ENCODE measurements around the gene COX5A. TPM values are rescaled to one million over a fixed set of nuclear protein-coding genes. Genes with fewer than 3 reads are reported as not detected.
A peak's percentile ranks its signal among the peaks of the same experiment; 100 is the strongest.
"Not testable (repeated sequence)": the region's sequence is repeated elsewhere in the genome, so short reads cannot be mapped to it uniquely, and the experiment has no call there.

COX5A gene
- total and polyA plus RNA-seq, 5 donors from 2014 or later: 91.8 to 512 (median 426) TPM

- no peaks in the 10 kb centered on the region for H3K9me3 ChIP-seq (ENCODE audit: control insufficient read depth in 2 of 2, low read length in 2 of 2)
- DNase-seq: no peak
- ATAC-seq (ENCODE audit: low read depth in 2 of 2): no peak
- Mint-ChIP-seq H3K27me3 (peaks cover 32% of the 10 kb centered on the region), H3K4me1 (peaks cover 0 to 33% (median 9%) of the 10 kb centered on the region in 4 donors), H3K36me3 (no peaks in the 10 kb centered on the region), H3K9me3 (peaks cover 0 to 4% (median 0%) of the 10 kb centered on the region in 7 donors), H3K4me3 (peak overlapping the region in 3 of 4 donors; percentile 36 to 46 (median 44)), H3K27ac (no peak overlapping the region)
- H3K27me3 ChIP-seq (ENCODE audit: control insufficient read depth, insufficient read depth, low read length): peaks cover 7% of the 10 kb centered on the region
- H3K36me3 ChIP-seq (ENCODE audit: control insufficient read depth, insufficient read depth, low read length): no peaks in the 10 kb centered on the region
- H3K4me3 ChIP-seq (ENCODE audit: low read depth, low read length): no peak overlapping the region
- H3K27ac ChIP-seq (ENCODE audit: insufficient read depth, low read length, poor library complexity, severe bottlenecking): no peak overlapping the region
- H3K4me1 ChIP-seq (ENCODE audit: control insufficient read depth, insufficient read depth, low read length, poor library complexity, severe bottlenecking): peaks cover 35% of the 10 kb centered on the region
These were observed 17.1 kb upstream of the COX5A start for GRCh38 chr15:74955017-74955416.

GRCh38 chr15:74954515-74954914 lies 16.6 kb upstream of the COX5A start:
- ATAC-seq (ENCODE audit: low read depth in 2 of 2): no peak
- Mint-ChIP-seq H3K9me3 (peaks cover 0 to 4% (median 0%) of the 10 kb centered on the region in 7 donors), H3K4me3 (peak overlapping the region in 2 of 4 donors; percentile 15 to 33), H3K36me3 (no peaks in the 10 kb centered on the region), H3K4me1 (peaks cover 0 to 33% (median 8%) of the 10 kb centered on the region in 4 donors), H3K27ac (no peak overlapping the region), H3K27me3 (peaks cover 27% of the 10 kb centered on the region)
- Histone ChIP-seq H3K27me3 (ENCODE audit: control insufficient read depth, insufficient read depth, low read length) (peaks cover 2% of the 10 kb centered on the region), H3K4me1 (ENCODE audit: control insufficient read depth, insufficient read depth, low read length, poor library complexity, severe bottlenecking) (peaks cover 35% of the 10 kb centered on the region), H3K36me3 (ENCODE audit: control insufficient read depth, insufficient read depth, low read length) (no peaks in the 10 kb centered on the region), H3K4me3 (ENCODE audit: low read depth, low read length) (no peak overlapping the region), H3K27ac (ENCODE audit: insufficient read depth, low read length, poor library complexity, severe bottlenecking) (no peak overlapping the region), H3K9me3 (ENCODE audit: control insufficient read depth in 2 of 2, low read length in 2 of 2) (no peaks in the 10 kb centered on the region)
- DNase-seq: no peak

DNA sequence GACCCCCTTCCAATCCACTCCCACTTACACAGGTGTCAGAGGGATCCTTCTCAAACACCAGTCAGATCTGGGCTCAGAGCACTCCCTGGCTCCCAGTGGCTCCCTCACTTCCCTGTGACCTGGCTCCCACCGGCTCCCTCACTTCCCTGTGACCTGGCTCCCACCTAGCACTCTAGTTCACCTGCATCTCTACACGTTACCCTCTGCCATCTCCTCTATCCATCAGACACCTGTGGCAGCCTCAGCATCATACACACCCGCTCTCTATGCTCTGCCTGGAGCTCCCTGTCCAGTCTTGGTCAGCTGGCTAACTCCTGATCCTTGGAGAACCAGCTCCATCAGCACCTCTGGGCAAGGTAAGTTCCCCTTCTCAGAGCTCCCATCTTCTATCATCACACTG lies 13.1 kb upstream of the COX5A start:
- DNase-seq (no peak), ATAC-seq (ENCODE audit: low read depth in 2 of 2) (no peak)
- Histone ChIP-seq H3K36me3 (ENCODE audit: control insufficient read depth, insufficient read depth, low read length) (no peaks in the 10 kb centered on the region), H3K4me3 (ENCODE audit: low read depth, low read length) (no peak overlapping the region), H3K27me3 (ENCODE audit: control insufficient read depth, insufficient read depth, low read length) (no peaks in the 10 kb centered on the region), H3K4me1 (ENCODE audit: control insufficient read depth, insufficient read depth, low read length, poor library complexity, severe bottlenecking) (peaks cover 7% of the 10 kb centered on the region), H3K27ac (ENCODE audit: insufficient read depth, low read length, poor library complexity, severe bottlenecking) (no peak overlapping the region), H3K9me3 (ENCODE audit: control insufficient read depth in 2 of 2, low read length in 2 of 2) (no peaks in the 10 kb centered on the region)
- H3K9me3 Mint-ChIP-seq: no peaks in the 10 kb centered on the region
- H3K4me1 Mint-ChIP-seq: peaks cover 0 to 13% (median 2%) of the 10 kb centered on the region in 4 donors
- H3K27me3 Mint-ChIP-seq: no peaks in the 10 kb centered on the region
- no peak overlapping the region for H3K27ac Mint-ChIP-seq
- H3K4me3 Mint-ChIP-seq: no peak overlapping the region
- no peaks in the 10 kb centered on the region for H3K36me3 Mint-ChIP-seq

- Mint-ChIP-seq H3K27ac (no peak overlapping the region), H3K9me3 (no peaks in the 10 kb centered on the region), H3K36me3 (no peaks in the 10 kb centered on the region)
These were observed 12.4 kb upstream of the COX5A start for GRCh38 chr15:74950078-74950908.

DNA sequence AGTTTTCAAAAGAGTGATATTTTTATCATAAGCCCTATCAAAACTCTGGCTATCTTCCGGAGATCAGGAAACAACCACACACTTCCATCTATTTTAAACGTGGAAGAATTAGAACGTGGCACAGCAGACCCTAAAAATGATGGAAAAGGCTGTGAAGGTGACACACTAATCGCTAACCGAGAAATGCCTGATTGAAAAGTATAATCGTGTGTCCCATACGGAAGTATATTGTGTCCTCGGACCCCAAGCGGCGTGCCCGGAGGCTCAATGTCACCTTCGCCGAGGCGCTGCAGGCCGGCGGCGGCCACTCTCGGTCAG lies 642 bp downstream of the COX5A start:
- H3K4me3 Mint-ChIP-seq: peak overlapping the region; percentile 94 to 97 (median 94)
- peak overlapping the region; percentile 98 for H3K4me3 ChIP-seq (ENCODE audit: low read depth, low read length)
- H3K4me1 Mint-ChIP-seq: peaks cover 17 to 52% (median 31%) of the 10 kb centered on the region in 4 donors
- ATAC-seq (ENCODE audit: low read depth in 2 of 2) (no peak), DNase-seq (no peak)
- H3K27me3 ChIP-seq (ENCODE audit: control insufficient read depth, insufficient read depth, low read length): no peaks in the 10 kb centered on the region
- peaks cover 5% of the 10 kb centered on the region for H3K27me3 Mint-ChIP-seq
- peaks cover 42% of the 10 kb centered on the region for H3K4me1 ChIP-seq (ENCODE audit: control insufficient read depth, insufficient read depth, low read length, poor library complexity, severe bottlenecking)
- H3K27ac Mint-ChIP-seq: peak overlapping the region; percentile 52 to 89 (median 77)
- H3K27ac ChIP-seq (ENCODE audit: insufficient read depth, low read length, poor library complexity, severe bottlenecking): peak overlapping the region; percentile 74
- H3K9me3 ChIP-seq (ENCODE audit: control insufficient read depth in 2 of 2, low read length in 2 of 2): no peaks in the 10 kb centered on the region
- H3K9me3 Mint-ChIP-seq: no peaks in the 10 kb centered on the region
- H3K36me3 ChIP-seq (ENCODE audit: control insufficient read depth, insufficient read depth, low read length): no peaks in the 10 kb centered on the region
- H3K36me3 Mint-ChIP-seq: peaks cover 3% of the 10 kb centered on the region

More at GRCh38 chr15:74950078-74950908, 12.4 kb upstream of the COX5A start:
- DNase-seq (peak; percentile 63 to 82 (median 77)), ATAC-seq (ENCODE audit: low read depth in 2 of 2) (peak; percentile 76 to 81)
- Histone ChIP-seq H3K27me3 (ENCODE audit: control insufficient read depth, insufficient read depth, low read length) (no peaks in the 10 kb centered on the region), H3K36me3 (ENCODE audit: control insufficient read depth, insufficient read depth, low read length) (no peaks in the 10 kb centered on the region), H3K9me3 (ENCODE audit: control insufficient read depth in 2 of 2, low read length in 2 of 2) (no peaks in the 10 kb centered on the region), H3K4me1 (ENCODE audit: control insufficient read depth, insufficient read depth, low read length, poor library complexity, severe bottlenecking) (no peaks in the 10 kb centered on the region), H3K4me3 (ENCODE audit: low read depth, low read length) (no peak overlapping the region), H3K27ac (ENCODE audit: insufficient read depth, low read length, poor library complexity, severe bottlenecking) (no peak overlapping the region)
- peaks cover 0 to 10% (median 2%) of the 10 kb centered on the region in 4 donors for H3K4me1 Mint-ChIP-seq
- H3K27me3 Mint-ChIP-seq: no peaks in the 10 kb centered on the region
- peak overlapping the region in 1 of 4 donors; percentile 3 for H3K4me3 Mint-ChIP-seq

- Histone ChIP-seq H3K4me1 (ENCODE audit: control insufficient read depth, insufficient read depth, low read length, poor library complexity, severe bottlenecking) (peaks cover 42% of the 10 kb centered on the region), H3K27ac (ENCODE audit: insufficient read depth, low read length, poor library complexity, severe bottlenecking) (peak overlapping the region; percentile 5)
- not testable (repeated sequence) for ATAC-seq (ENCODE audit: low read depth in 2 of 2); H3K27me3 ChIP-seq (ENCODE audit: control insufficient read depth, insufficient read depth, low read length); H3K4me3 ChIP-seq (ENCODE audit: low read depth, low read length); DNase-seq; H3K36me3 Mint-ChIP-seq; H3K27me3 Mint-ChIP-seq; H3K9me3 Mint-ChIP-seq; H3K36me3 ChIP-seq (ENCODE audit: control insufficient read depth, insufficient read depth, low read length); H3K9me3 ChIP-seq (ENCODE audit: control insufficient read depth in 2 of 2, low read length in 2 of 2)
- peak overlapping the region in 2 of 3 donors; percentile 85 to 92 for H3K27ac Mint-ChIP-seq
- peaks cover 22 to 57% (median 35%) of the 10 kb centered on the region in 4 donors for H3K4me1 Mint-ChIP-seq
- H3K4me3 Mint-ChIP-seq: peak overlapping the region; percentile 59 to 90 (median 73)
These were observed 2.7 kb downstream of the COX5A start for GRCh38 chr15:74935193-74935592.

GRCh38 chr15:74933573-74933972 lies 4.3 kb downstream of the COX5A start:
- Mint-ChIP-seq H3K4me1 (peaks cover 22 to 56% (median 39%) of the 10 kb centered on the region in 4 donors), H3K9me3 (no peaks in the 10 kb centered on the region), H3K36me3 (peaks cover 13% of the 10 kb centered on the region), H3K4me3 (peak overlapping the region in 3 of 4 donors; percentile 5 to 75 (median 49)), H3K27me3 (peaks cover 5% of the 10 kb centered on the region), H3K27ac (peak overlapping the region in 2 of 3 donors; percentile 62 to 73)
- DNase-seq (no peak), ATAC-seq (ENCODE audit: low read depth in 2 of 2) (no peak)
- no peaks in the 10 kb centered on the region for H3K27me3 ChIP-seq (ENCODE audit: control insufficient read depth, insufficient read depth, low read length)
- H3K9me3 ChIP-seq (ENCODE audit: control insufficient read depth in 2 of 2, low read length in 2 of 2): no peaks in the 10 kb centered on the region
- H3K4me3 ChIP-seq (ENCODE audit: low read depth, low read length): no peak overlapping the region
- H3K4me1 ChIP-seq (ENCODE audit: control insufficient read depth, insufficient read depth, low read length, poor library complexity, severe bottlenecking): peaks cover 42% of the 10 kb centered on the region
- peak overlapping the region; percentile 14 for H3K27ac ChIP-seq (ENCODE audit: insufficient read depth, low read length, poor library complexity, severe bottlenecking)
- H3K36me3 ChIP-seq (ENCODE audit: control insufficient read depth, insufficient read depth, low read length): peaks cover 18% of the 10 kb centered on the region

Measured in CD4-positive, CD25-positive, alpha-beta regulatory T cell (primary cell).